Natural killer cell (primary cell): Measurements from ENCODE around the gene RPL23. TPM values are rescaled to one million over a fixed set of nuclear protein-coding genes. Genes with fewer than 3 reads are reported as not detected.
A peak's percentile ranks its signal among the peaks of the same experiment; 100 is the strongest.

Source experiments
- ATAC-seq, 3 donors: fragments of 150-1000 bp in 2 of 3; fragments of 200-7000 bp in 1 of 3; cut with Tn5 transposase; 1 replicate in 1 of 3; 2 replicates in 2 of 3; pipeline ENCODE4 v1.10.0; 2021; ENCODE audit warnings: mild to moderate bottlenecking in 2 of 3, moderate library complexity in 2 of 3
- DNase-seq, 2 donors: peaks; one replicate each; pipeline versions ENCODE4 v3.0.0 to v3.0.0-alpha.2; 2013 to 2021; ENCODE audit warnings: mixed read lengths in 1 of 2
- H3K27ac ChIP-seq: one replicate; pipeline ENCODE4 v1.5.1; 2013; ENCODE audit warnings: mild to moderate bottlenecking, low read length
- H3K27me3 ChIP-seq: one replicate; pipeline ENCODE4 v1.6.1; 2013; ENCODE audit warnings: low read length; ENCODE audit not compliant: control insufficient read depth, insufficient read depth
- H3K36me3 ChIP-seq: one replicate; pipeline ENCODE4 v1.6.1; 2013; ENCODE audit warnings: low read length; ENCODE audit not compliant: control insufficient read depth, insufficient read depth
- H3K4me1 ChIP-seq: one replicate; pipeline ENCODE4 v1.6.1; 2013; ENCODE audit warnings: low read length; ENCODE audit not compliant: control insufficient read depth, insufficient read depth
- H3K4me3 ChIP-seq: one replicate; pipeline ENCODE4 v1.5.1; 2013; ENCODE audit warnings: low read length
- H3K9me3 ChIP-seq: one replicate; pipeline ENCODE4 v1.6.1; 2013; ENCODE audit warnings: low read length; ENCODE audit not compliant: control insufficient read depth, insufficient read depth
- H3K27ac Mint-ChIP-seq, 2 donors: one replicate each; pipeline ENCODE4 v1.8.0; 2022; ENCODE audit warnings: mild to moderate bottlenecking in 2 of 2, mixed read lengths in 2 of 2, moderate library complexity in 1 of 2
- H3K27me3 Mint-ChIP-seq, 2 donors: one replicate each; pipeline ENCODE4 v1.8.0; 2022; ENCODE audit warnings: low read depth in 2 of 2, mixed read lengths in 2 of 2
- H3K36me3 Mint-ChIP-seq: one replicate; pipeline ENCODE4 v1.8.0; 2022; ENCODE audit warnings: mixed read lengths
- H3K4me1 Mint-ChIP-seq, 2 donors: one replicate each; pipeline ENCODE4 v1.8.0; 2022; ENCODE audit warnings: mixed read lengths in 2 of 2
- H3K4me3 Mint-ChIP-seq: one replicate; pipeline ENCODE4 v1.8.0; 2022; ENCODE audit warnings: mild to moderate bottlenecking, moderate library complexity, mixed read lengths
- H3K9me3 Mint-ChIP-seq, 2 donors: one replicate each; pipeline ENCODE4 v1.8.0; 2022; ENCODE audit warnings: mixed read lengths in 2 of 2
- CTCF ChIP-seq: fragments of 200-600 bp; IDR thresholded peaks from one replicate; pipeline ENCODE4 v1.8.0; 2022; ENCODE audit warnings: antibody characterized with exemption
- WGBS: methylation state at CpG from one replicate; pipeline ENCODE4 v1.1.7; 2013; ENCODE audit warnings: missing lambda C conversion rate; ENCODE audit not compliant: insufficient coverage; 5-methylcytosine and 5-hydroxymethylcytosine counted together
- intact Hi-C: fragments of 100-400 bp; cut with micrococcal nuclease; formaldehyde crosslinking; loops from one replicate; pipeline ENCODE4 v1.14.2; 2022
- total RNA-seq, 4 donors: library from RNA; stranded (reverse); fragments of 120-200 nt in 1 of 4; gene quantifications; one replicate each; pipeline versions ENCODE4 v1.2.3 to v1.2.4, GENCODE V29; 2013 to 2022

RPL23 gene
- total RNA-seq, 3 donors from 2014 or later (not counting 1 experiment from before 2014, with no cell fraction given) = 752 to 934 (median 923) TPM

- Mint-ChIP-seq H3K4me1 (peaks cover 76 to 89% of the 10 kb centered on the region in 2 donors), H3K36me3 (no peaks in the 10 kb centered on the region), H3K9me3 (no peaks in the 10 kb centered on the region), H3K27me3 (no peaks in the 10 kb centered on the region), H3K27ac (peak overlapping the region; percentile 90 to 92), H3K4me3 (peak overlapping the region; percentile 70)
- Histone ChIP-seq H3K4me3 (no peak overlapping the region), H3K27me3 (no peaks in the 10 kb centered on the region), H3K27ac (peak overlapping the region; percentile 72), H3K9me3 (no peaks in the 10 kb centered on the region), H3K36me3 (peaks cover 71% of the 10 kb centered on the region), H3K4me1 (peaks cover 97% of the 10 kb centered on the region)
- 45% methylated on average over 5 of the region's 5 CpGs for WGBS
- intact Hi-C loops = no loop called here
- DNase-seq = peak in 1 of 2 donors; percentile 26
- TF ChIP-seq CTCF = no peak
- ATAC-seq = peak in 1 of 3 donors; percentile 10
Measured at GRCh38 chr17:38893113-38893512, 39.6 kb upstream of the RPL23 start.

GRCh38 chr17:38892620-38893019 is 39.1 kb upstream of the RPL23 start:
- no peaks in the 10 kb centered on the region for H3K36me3 Mint-ChIP-seq
- H3K27ac Mint-ChIP-seq = peak overlapping the region; percentile 90 to 92
- Histone ChIP-seq H3K36me3 (peaks cover 74% of the 10 kb centered on the region), H3K9me3 (no peaks in the 10 kb centered on the region), H3K27ac (peak overlapping the region; percentile 40), H3K27me3 (no peaks in the 10 kb centered on the region), H3K4me3 (no peak overlapping the region), H3K4me1 (peaks cover 97% of the 10 kb centered on the region)
- peaks cover 76 to 87% of the 10 kb centered on the region in 2 donors for H3K4me1 Mint-ChIP-seq
- no peaks in the 10 kb centered on the region for H3K27me3 Mint-ChIP-seq
- peak overlapping the region; percentile 49 for H3K4me3 Mint-ChIP-seq
- DNase-seq (no peak), ATAC-seq (no peak)
- intact Hi-C loops = no loop called here
- 79% methylated on average over 13 of the region's 13 CpGs for WGBS
- no peak for TF ChIP-seq CTCF
- no peaks in the 10 kb centered on the region for H3K9me3 Mint-ChIP-seq

GRCh38 chr17:38892083-38892482 is 38.6 kb upstream of the RPL23 start:
- Histone ChIP-seq H3K9me3 (no peaks in the 10 kb centered on the region), H3K27ac (peak overlapping the region; percentile 40), H3K4me1 (peaks cover 97% of the 10 kb centered on the region), H3K4me3 (no peak overlapping the region), H3K27me3 (no peaks in the 10 kb centered on the region), H3K36me3 (peaks cover 73% of the 10 kb centered on the region)
- no peaks in the 10 kb centered on the region for H3K36me3 Mint-ChIP-seq
- intact Hi-C loops = no loop called here
- H3K4me3 Mint-ChIP-seq = peak overlapping the region; percentile 70
- peaks cover 76 to 86% of the 10 kb centered on the region in 2 donors for H3K4me1 Mint-ChIP-seq
- H3K27me3 Mint-ChIP-seq = no peaks in the 10 kb centered on the region
- no peaks in the 10 kb centered on the region for H3K9me3 Mint-ChIP-seq
- peak overlapping the region; percentile 90 to 92 for H3K27ac Mint-ChIP-seq
- ATAC-seq (no peak), DNase-seq (peak in 1 of 2 donors; percentile 25)
- no peak for TF ChIP-seq CTCF
- 73% methylated on average over 4 of the region's 4 CpGs for WGBS

- H3K27me3 ChIP-seq = no peaks in the 10 kb centered on the region
- intact Hi-C loops = no loop called here
- 54% methylated on average over 8 of the region's 8 CpGs for WGBS
- no peaks in the 10 kb centered on the region for H3K36me3 Mint-ChIP-seq
- H3K27ac ChIP-seq = peak overlapping the region; percentile 40
- H3K4me1 Mint-ChIP-seq = peaks cover 82 to 87% of the 10 kb centered on the region in 2 donors
- no peak for TF ChIP-seq CTCF
- no peak overlapping the region for H3K4me3 ChIP-seq
- DNase-seq = peak in 1 of 2 donors; percentile 64
- no peaks in the 10 kb centered on the region for H3K27me3 Mint-ChIP-seq
- H3K4me1 ChIP-seq = peaks cover 97% of the 10 kb centered on the region
- H3K4me3 Mint-ChIP-seq = peak overlapping the region; percentile 70
- no peaks in the 10 kb centered on the region for H3K9me3 Mint-ChIP-seq
- peak overlapping the region; percentile 90 to 92 for H3K27ac Mint-ChIP-seq
- no peak for ATAC-seq
- H3K9me3 ChIP-seq = no peaks in the 10 kb centered on the region
- peaks cover 67% of the 10 kb centered on the region for H3K36me3 ChIP-seq
Measured at GRCh38 chr17:38891441-38891840, 37.9 kb upstream of the RPL23 start.
